CD4-positive, alpha-beta T cell treated with Interleukin-21 for 1 hour (primary cell): Measurements from ENCODE around the gene DNAJB12.
A peak's percentile ranks its signal among the peaks of the same experiment; 100 is the strongest.
"Not testable (repeated sequence)": the region's sequence is repeated elsewhere in the genome, so short reads cannot be mapped to it uniquely, and the experiment has no call there.

ENCODE experiments used
- DNase-seq: peaks from one replicate; pipeline ENCODE4 v3.0.0-alpha.2; 2020

The DNAJB12 gene

GRCh38 chr10:72353028-72353964 is 1.4 kb downstream of the DNAJB12 start:
- DNase-seq: no peak

- DNase-seq: no peak
These were observed 3.2 kb downstream of the DNAJB12 start for GRCh38 chr10:72351479-72351878.

GRCh38 chr10:72349438-72349837 is 5.3 kb downstream of the DNAJB12 start:
- no peak for DNase-seq

GRCh38 chr10:72348282-72348681 is 6.4 kb downstream of the DNAJB12 start:
- no peak for DNase-seq

GRCh38 chr10:72346117-72346516 is 8.6 kb downstream of the DNAJB12 start:
- not testable (repeated sequence) for DNase-seq

- no peak for DNase-seq
These were observed 9.8 kb downstream of the DNAJB12 start for GRCh38 chr10:72344932-72345331.

- no peak for DNase-seq
These were observed 11.8 kb downstream of the DNAJB12 start for GRCh38 chr10:72342911-72343310.

GRCh38 chr10:72340510-72341261 is 14.0 kb downstream of the DNAJB12 start:
- DNase-seq: peak; percentile 81

- DNase-seq: no peak
These were observed 16.5 kb downstream of the DNAJB12 start for GRCh38 chr10:72338180-72338579.

GRCh38 chr10:72337722-72338121 is 17.0 kb downstream of the DNAJB12 start:
- DNase-seq: no peak

- peak; percentile 66 for DNase-seq
These were observed 17.6 kb downstream of the DNAJB12 start for GRCh38 chr10:72337039-72337629.

- no peak for DNase-seq
These were observed 18.3 kb downstream of the DNAJB12 start for GRCh38 chr10:72336259-72337038.

GRCh38 chr10:72335394-72336258 is 19.1 kb downstream of the DNAJB12 start:
- DNase-seq: peak; percentile 61

- DNase-seq: peak; percentile 90
These were observed 19.8 kb downstream of the DNAJB12 start for GRCh38 chr10:72334825-72335393.

GRCh38 chr10:72334196-72334824 is 20.4 kb downstream of the DNAJB12 start:
- DNase-seq: no peak

- DNase-seq: no peak
These were observed 21.4 kb downstream of the DNAJB12 start for GRCh38 chr10:72333112-72334015.

GRCh38 chr10:72332423-72333111 is 22.2 kb downstream of the DNAJB12 start:
- no peak for DNase-seq

- DNase-seq: peak; percentile 92
These were observed 22.9 kb downstream of the DNAJB12 start for GRCh38 chr10:72331575-72332422.
